Skeletal muscle satellite cell (primary cell): ENCODE data around the gene PPP1R7.

Experiments used
- H3K27me3 ChIP-seq: 2 replicates; pipeline ENCODE4 v1.7.0; 2013; ENCODE audit warnings: low read length; ENCODE audit not compliant: control insufficient read depth, insufficient read depth
- H3K36me3 ChIP-seq: 2 replicates; pipeline ENCODE4 v1.7.0; 2013; ENCODE audit warnings: mild to moderate bottlenecking, control low read depth, low read length; ENCODE audit not compliant: insufficient read depth
- H3K4me1 ChIP-seq: 2 replicates; pipeline ENCODE4 v1.7.0; 2013; ENCODE audit warnings: low read length; ENCODE audit not compliant: control insufficient read depth, insufficient read depth
- H3K4me2 ChIP-seq: 2 replicates; pipeline ENCODE4 v1.7.0; 2013; ENCODE audit warnings: mild to moderate bottlenecking, low read length
- H3K4me3 ChIP-seq: 2 replicates; pipeline ENCODE4 v1.7.0; 2013; ENCODE audit warnings: low read length
- H3K9ac ChIP-seq: 2 replicates; pipeline ENCODE4 v1.7.0; 2013; ENCODE audit warnings: mild to moderate bottlenecking, low read depth, low read length, moderate library complexity
- H3K9me3 ChIP-seq: replicated peaks from 2 replicates; pipeline ENCODE4 v1.7.0; 2013; ENCODE audit warnings: mild to moderate bottlenecking, control low read depth, low read length

Gene PPP1R7

GRCh38 chr2:241147336-241147735 lies 2.9 kb upstream of the PPP1R7 start:
- peaks cover 21% of the 10 kb centered on the region for H3K4me1 ChIP-seq
- no peaks in the 10 kb centered on the region for H3K36me3 ChIP-seq

GRCh38 chr2:241148239-241148638 lies 2.0 kb upstream of the PPP1R7 start:
- no peaks in the 10 kb centered on the region for H3K36me3 ChIP-seq
- no peaks in the 10 kb centered on the region for H3K27me3 ChIP-seq
- peak overlapping the region; percentile 95 for H3K4me2 ChIP-seq
- peak overlapping the region; percentile 77 for H3K9ac ChIP-seq
- H3K4me1 ChIP-seq, result peaks cover 22% of the 10 kb centered on the region
- no peak overlapping the region for H3K4me3 ChIP-seq
- no peaks in the 10 kb centered on the region for H3K9me3 ChIP-seq

More at GRCh38 chr2:241147336-241147735, 2.9 kb upstream of the PPP1R7 start:
- no peaks in the 10 kb centered on the region for H3K9me3 ChIP-seq
- H3K9ac ChIP-seq, result no peak overlapping the region
- no peak overlapping the region for H3K4me2 ChIP-seq
- no peak overlapping the region for H3K4me3 ChIP-seq
- no peaks in the 10 kb centered on the region for H3K27me3 ChIP-seq

GRCh38 chr2:241148891-241149674 lies 1.2 kb upstream of the PPP1R7 start, which contains the start of gene PASK:
Gene PASK (minus strand): TSS chr2:241149472. CDS start chr2:241143032, 6,440 bp downstream.
- Histone ChIP-seq H3K4me2 (peak within 1 kb of the TSS; percentile 95), H3K4me1 (peaks cover 28% of the 10 kb centered on the region), H3K4me3 (peak within 1 kb of the TSS; percentile 81), H3K27me3 (no peaks in the 10 kb centered on the region), H3K9ac (peak within 1 kb of the TSS; percentile 84), H3K9me3 (no peaks in the 10 kb centered on the region), H3K36me3 (peaks cover 3% of the 10 kb centered on the region)

GRCh38 chr2:241149675-241149924 lies 667 bp upstream of the PPP1R7 start:
- no peaks in the 10 kb centered on the region for H3K27me3 ChIP-seq
- peak overlapping the region; percentile 95 for H3K4me2 ChIP-seq
- H3K4me3 ChIP-seq, result peak overlapping the region; percentile 81
- peak overlapping the region; percentile 22 for H3K9ac ChIP-seq
- H3K9me3 ChIP-seq, result no peaks in the 10 kb centered on the region
- peaks cover 28% of the 10 kb centered on the region for H3K4me1 ChIP-seq
- H3K36me3 ChIP-seq, result peaks cover 3% of the 10 kb centered on the region

GRCh38 chr2:241150660-241151530 lies 628 bp downstream of the PPP1R7 start:
- Histone ChIP-seq H3K4me3 (peak overlapping the region; percentile 81), H3K36me3 (peaks cover 7% of the 10 kb centered on the region), H3K9ac (peak overlapping the region; percentile 84), H3K4me2 (peak overlapping the region; percentile 95), H3K27me3 (no peaks in the 10 kb centered on the region), H3K9me3 (no peaks in the 10 kb centered on the region), H3K4me1 (peaks cover 28% of the 10 kb centered on the region)

- no peak overlapping the region for H3K4me3 ChIP-seq
- H3K27me3 ChIP-seq, result no peaks in the 10 kb centered on the region
- peaks cover 33% of the 10 kb centered on the region for H3K4me1 ChIP-seq
- H3K9ac ChIP-seq, result no peak overlapping the region
- H3K4me2 ChIP-seq, result peak overlapping the region; percentile 95
- peaks cover 7% of the 10 kb centered on the region for H3K36me3 ChIP-seq
- no peaks in the 10 kb centered on the region for H3K9me3 ChIP-seq
Measured at GRCh38 chr2:241151934-241152660, 1.8 kb downstream of the PPP1R7 start.

- H3K4me3 ChIP-seq, result no peak overlapping the region
- peaks cover 13% of the 10 kb centered on the region for H3K36me3 ChIP-seq
- no peak overlapping the region for H3K4me2 ChIP-seq
- no peaks in the 10 kb centered on the region for H3K9me3 ChIP-seq
- no peaks in the 10 kb centered on the region for H3K27me3 ChIP-seq
- peaks cover 43% of the 10 kb centered on the region for H3K4me1 ChIP-seq
- H3K9ac ChIP-seq, result no peak overlapping the region
Measured at GRCh38 chr2:241153616-241154015, 3.3 kb downstream of the PPP1R7 start.

GRCh38 chr2:241154915-241155314 lies 4.6 kb downstream of the PPP1R7 start:
- Histone ChIP-seq H3K36me3 (peaks cover 21% of the 10 kb centered on the region), H3K4me3 (no peak overlapping the region), H3K4me1 (peaks cover 42% of the 10 kb centered on the region), H3K4me2 (no peak overlapping the region), H3K9ac (no peak overlapping the region), H3K9me3 (no peaks in the 10 kb centered on the region), H3K27me3 (no peaks in the 10 kb centered on the region)

GRCh38 chr2:241155936-241156335 lies 5.7 kb downstream of the PPP1R7 start:
- no peak overlapping the region for H3K4me2 ChIP-seq
- no peak overlapping the region for H3K9ac ChIP-seq
- peaks cover 41% of the 10 kb centered on the region for H3K4me1 ChIP-seq
- H3K4me3 ChIP-seq, result no peak overlapping the region
- H3K27me3 ChIP-seq, result no peaks in the 10 kb centered on the region
- no peaks in the 10 kb centered on the region for H3K9me3 ChIP-seq
- peaks cover 29% of the 10 kb centered on the region for H3K36me3 ChIP-seq

- Histone ChIP-seq H3K4me2 (peak overlapping the region; percentile 37), H3K4me3 (no peak overlapping the region), H3K36me3 (peaks cover 29% of the 10 kb centered on the region), H3K27me3 (no peaks in the 10 kb centered on the region), H3K4me1 (peaks cover 39% of the 10 kb centered on the region), H3K9ac (peak overlapping the region; percentile 12), H3K9me3 (no peaks in the 10 kb centered on the region)
Measured at GRCh38 chr2:241156971-241157441, 6.7 kb downstream of the PPP1R7 start.
